GM18520 (cell line): ENCODE measurements around the gene ROS1.

Experiments used
- ATAC-seq: cut with Tn5 transposase; IDR thresholded peaks from one replicate; pipeline ENCODE4 v1.9.1; 2021; ENCODE audit not compliant: unreplicated experiment

ROS1 gene

DNA sequence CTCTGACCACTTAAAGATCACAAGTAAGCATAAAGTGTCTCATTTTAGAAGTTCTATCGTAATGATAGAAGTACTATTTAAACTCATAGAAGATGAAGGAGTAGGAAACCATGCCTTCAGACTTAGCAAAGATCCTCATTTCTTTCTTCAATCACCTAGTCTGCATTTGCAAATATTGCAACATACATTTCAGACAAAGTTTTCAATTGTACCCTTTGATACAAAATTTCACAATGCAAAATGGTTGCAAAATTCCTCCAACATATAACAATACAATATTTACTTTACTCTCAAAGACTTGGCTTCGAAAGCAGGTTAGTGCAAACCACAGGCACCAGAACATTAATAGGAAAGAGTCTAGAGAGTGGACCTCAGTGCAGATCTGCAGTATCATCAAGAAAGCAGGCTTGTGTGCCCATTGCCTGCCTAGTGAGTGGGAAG, 16.1 kb upstream of the ROS1 start:
- ATAC-seq = no peak

- ATAC-seq = no peak
Measured at GRCh38 chr6:117440706-117441525, 15.2 kb upstream of the ROS1 start.

GRCh38 chr6:117432273-117432672, 6.5 kb upstream of the ROS1 start:
- ATAC-seq = no peak

GRCh38 chr6:117423754-117424153, 2.0 kb downstream of the ROS1 start:
- ATAC-seq = no peak

GRCh38 chr6:117418320-117418719, 7.4 kb downstream of the ROS1 start:
- ATAC-seq = no peak

GRCh38 chr6:117417851-117418250, 7.9 kb downstream of the ROS1 start:
- ATAC-seq = no peak

DNA sequence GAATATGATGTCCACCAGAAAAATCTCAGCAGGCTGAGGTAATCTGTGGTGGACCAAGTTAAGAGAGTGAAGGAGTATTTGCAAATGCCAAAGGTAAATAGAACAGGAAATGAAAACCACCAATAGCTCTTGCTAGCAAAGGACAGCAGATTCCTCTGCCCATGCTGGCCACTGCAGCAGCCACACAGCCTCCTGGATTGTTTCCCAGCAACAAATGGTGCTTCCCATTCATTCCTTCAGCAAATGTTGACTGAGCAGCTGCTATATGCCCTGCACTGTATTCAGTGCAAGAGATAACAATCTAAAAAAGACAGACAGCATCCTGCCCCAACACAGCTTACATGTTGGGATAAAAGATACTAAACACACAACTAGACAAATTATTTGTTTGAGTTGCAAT, 11.0 kb downstream of the ROS1 start:
- no peak for ATAC-seq

DNA sequence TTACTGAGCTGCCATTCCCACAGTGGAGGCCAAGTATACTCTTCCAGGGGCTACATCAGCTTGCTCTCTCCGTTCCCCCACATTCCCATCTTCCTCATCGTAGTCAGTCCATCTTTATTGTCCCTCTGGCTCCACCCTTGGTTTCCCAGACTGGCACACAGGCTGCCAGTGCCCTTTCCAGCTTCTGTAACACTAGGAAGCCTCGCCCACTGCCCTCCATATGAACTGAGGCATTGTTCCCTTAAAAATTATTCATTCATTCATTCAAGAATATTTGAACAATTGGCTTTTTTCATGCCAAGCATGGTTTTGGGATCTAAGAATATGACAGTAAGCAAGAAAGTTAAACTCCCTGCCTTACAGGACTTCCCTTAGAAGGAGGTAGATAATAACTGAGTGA, 14.3 kb downstream of the ROS1 start:
- no peak for ATAC-seq

- no peak for ATAC-seq
Measured at GRCh38 chr6:117409863-117410262, 15.9 kb downstream of the ROS1 start.

GRCh38 chr6:117409420-117409819, 16.3 kb downstream of the ROS1 start:
- ATAC-seq = no peak

DNA sequence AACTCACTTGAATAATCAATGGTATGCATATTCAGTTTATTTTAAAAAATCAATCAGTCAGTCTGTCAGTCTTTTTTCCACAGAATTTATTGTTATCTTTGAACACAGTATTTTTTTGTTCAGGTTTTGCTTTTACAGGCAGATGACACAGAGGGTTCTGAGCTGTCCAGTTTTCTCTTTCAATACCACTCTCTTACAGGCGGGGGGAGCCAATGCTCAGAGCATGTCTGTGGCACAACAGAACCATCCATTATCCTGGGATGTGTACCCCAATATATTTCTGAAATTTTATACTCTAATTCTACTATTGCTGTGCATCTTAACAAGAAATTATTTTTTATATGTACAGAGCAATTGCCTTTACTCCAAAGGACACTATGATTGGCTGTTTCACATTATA, 21.2 kb downstream of the ROS1 start:
- no peak for ATAC-seq

DNA sequence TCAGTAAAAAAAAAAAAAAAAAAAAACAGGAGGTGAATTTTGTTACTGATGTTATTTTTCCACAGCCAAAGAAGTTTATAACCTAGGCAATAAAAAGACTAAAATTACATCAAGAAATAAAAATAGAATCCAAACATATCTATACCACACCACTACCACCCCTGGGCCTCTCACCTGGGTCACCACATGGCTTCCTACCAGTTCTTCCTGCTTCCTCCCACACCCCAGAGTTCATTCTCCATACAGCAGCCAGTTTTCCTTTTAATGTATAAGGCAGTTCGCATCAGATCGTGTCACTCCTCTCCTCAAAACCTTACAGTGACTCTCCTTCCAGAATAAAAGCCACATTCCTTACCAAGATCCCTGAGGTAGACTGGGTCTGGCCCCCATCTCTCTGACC, 23.9 kb downstream of the ROS1 start:
- ATAC-seq = no peak

DNA sequence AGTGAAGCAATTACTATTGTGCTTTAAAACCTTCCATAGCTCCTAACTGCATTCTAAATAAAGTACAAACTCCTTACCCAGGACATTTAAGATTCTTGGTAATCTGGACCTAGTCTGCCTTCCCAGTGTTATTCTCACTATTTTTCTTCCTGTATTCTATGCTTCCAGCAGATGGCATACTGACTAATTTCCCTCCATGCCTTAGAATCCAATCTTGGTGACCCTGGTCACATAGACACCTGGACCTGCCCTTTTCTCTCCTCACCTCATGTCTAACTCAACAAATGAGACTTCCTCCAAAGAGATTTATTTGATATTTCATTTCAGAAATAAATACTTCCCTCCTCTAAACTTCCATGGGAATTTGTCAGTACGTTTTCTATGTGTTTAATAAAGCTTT, 25.8 kb downstream of the ROS1 start:
- ATAC-seq = no peak

- ATAC-seq = no peak
Measured at GRCh38 chr6:117399126-117399525, 26.6 kb downstream of the ROS1 start.

- ATAC-seq = no peak
Measured at GRCh38 chr6:117397536-117398227, 28.1 kb downstream of the ROS1 start.

GRCh38 chr6:117396228-117396627, 29.5 kb downstream of the ROS1 start:
- ATAC-seq = no peak

DNA sequence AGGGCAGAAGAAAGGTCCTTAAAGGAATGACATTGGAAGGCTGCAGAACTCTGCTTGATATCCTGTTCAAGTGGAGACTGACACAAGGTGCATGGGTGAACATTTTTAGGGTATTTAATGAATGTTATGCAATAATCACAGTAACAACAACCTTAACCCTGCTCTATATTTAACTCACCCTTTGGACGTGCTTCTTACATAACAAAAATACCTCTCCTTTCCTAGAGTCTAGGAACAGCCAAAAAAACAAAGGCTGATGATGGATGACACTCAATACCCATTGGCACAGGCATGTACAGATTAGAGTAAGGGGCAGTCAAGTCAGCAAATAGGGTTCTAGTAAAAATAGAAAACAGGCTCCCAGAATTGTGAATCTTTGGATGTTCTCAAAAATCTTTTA, 30.6 kb downstream of the ROS1 start:
- ATAC-seq = no peak

- no peak for ATAC-seq
Measured at GRCh38 chr6:117393045-117393444, 32.7 kb downstream of the ROS1 start.

- ATAC-seq = no peak
Measured at GRCh38 chr6:117391874-117392583, 33.7 kb downstream of the ROS1 start.

GRCh38 chr6:117389227-117390057, 36.3 kb downstream of the ROS1 start:
- no peak for ATAC-seq

- ATAC-seq = no peak
Measured at GRCh38 chr6:117387454-117387974, 38.2 kb downstream of the ROS1 start.
